Left cardiac atrium (tissue), 4 donors: ENCODE results near the gene ADPRH. TPM values are rescaled to one million over a fixed set of nuclear protein-coding genes. Genes with fewer than 3 reads are reported as not detected.

Experiments
- ATAC-seq, 2 donors: fragments of 200-7000 bp; cut with Tn5 transposase; one replicate each; pipeline ENCODE4 v1.9.1; 2020; ENCODE audit warnings: mild to moderate bottlenecking in 2 of 2, moderate library complexity in 2 of 2
- DNase-seq: peaks from one replicate; pipeline ENCODE4 v3.0.0-alpha.2; 2020
- intact Hi-C, 2 donors: fragments of 100-400 bp; cut with DNase I; formaldehyde crosslinking; loops; one replicate each; pipeline versions ENCODE4 v1.14.1 to v1.15.1; 2022 to 2023
- total RNA-seq, 2 donors: library from RNA; stranded (reverse); fragmentation: NEBNext Ultra II Directional; extraction: Animal tissue kit (Norgen Biotek cat#: 25700); gene quantifications; one replicate each; pipeline ENCODE4 v1.2.1, GENCODE V29; 2021
- donor health status: DM: no; HTN: yes; CAD: no.
- donor health status: DM: no; HTN: yes; CAD: no; lungs with severe emphysema.
- donor health status: DM: yes; HTN: yes; CAD: no.
- donor health status: Dilated cardiomyopathy.

The ADPRH gene
- total RNA-seq, 2 donors from 2014 or later, result 9.4 to 10.8 TPM

DNA sequence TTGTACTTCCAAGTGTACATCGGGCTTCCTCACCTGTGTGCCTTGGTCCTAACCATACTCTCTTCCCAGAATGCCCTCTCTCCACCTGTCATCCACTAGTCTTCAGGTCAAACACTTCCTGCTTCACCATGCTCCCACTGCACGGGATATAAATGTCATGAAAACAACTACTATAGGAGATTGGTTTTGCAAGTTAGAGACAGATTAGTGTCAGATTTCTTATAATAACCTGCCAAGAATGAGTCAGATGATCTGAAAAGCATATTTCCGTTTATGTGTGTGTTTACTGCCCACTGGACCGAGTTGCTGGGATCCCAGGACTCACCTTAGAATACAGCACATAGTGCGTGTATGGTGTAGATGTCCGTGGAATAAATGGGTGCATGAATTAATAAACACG, 39.8 kb downstream of the ADPRH start:
- no peak for DNase-seq
- no peak for ATAC-seq
- intact Hi-C loops, result no loop called here

DNA sequence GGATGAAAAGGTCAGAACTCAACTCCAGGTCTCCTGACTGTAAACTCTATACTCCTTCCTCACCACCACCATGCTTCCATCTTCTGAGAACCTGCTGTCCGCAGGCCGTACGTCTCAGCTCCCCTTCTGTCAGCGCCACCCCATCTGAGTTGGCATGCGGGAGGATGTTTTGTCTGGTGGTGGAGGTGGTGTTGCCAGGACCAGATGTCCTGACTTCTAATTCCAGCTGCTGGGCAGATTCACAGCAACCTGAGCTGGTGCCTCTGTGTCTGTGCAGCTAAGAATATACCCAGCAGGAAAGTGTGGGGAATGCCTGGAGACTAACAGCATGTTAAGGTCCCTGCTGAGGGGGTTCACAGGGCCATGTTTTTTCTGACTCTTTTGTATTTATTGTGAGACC, 41.6 kb downstream of the ADPRH start:
- DNase-seq (no peak), ATAC-seq (no peak)
- intact Hi-C loops, result no loop called here

DNA sequence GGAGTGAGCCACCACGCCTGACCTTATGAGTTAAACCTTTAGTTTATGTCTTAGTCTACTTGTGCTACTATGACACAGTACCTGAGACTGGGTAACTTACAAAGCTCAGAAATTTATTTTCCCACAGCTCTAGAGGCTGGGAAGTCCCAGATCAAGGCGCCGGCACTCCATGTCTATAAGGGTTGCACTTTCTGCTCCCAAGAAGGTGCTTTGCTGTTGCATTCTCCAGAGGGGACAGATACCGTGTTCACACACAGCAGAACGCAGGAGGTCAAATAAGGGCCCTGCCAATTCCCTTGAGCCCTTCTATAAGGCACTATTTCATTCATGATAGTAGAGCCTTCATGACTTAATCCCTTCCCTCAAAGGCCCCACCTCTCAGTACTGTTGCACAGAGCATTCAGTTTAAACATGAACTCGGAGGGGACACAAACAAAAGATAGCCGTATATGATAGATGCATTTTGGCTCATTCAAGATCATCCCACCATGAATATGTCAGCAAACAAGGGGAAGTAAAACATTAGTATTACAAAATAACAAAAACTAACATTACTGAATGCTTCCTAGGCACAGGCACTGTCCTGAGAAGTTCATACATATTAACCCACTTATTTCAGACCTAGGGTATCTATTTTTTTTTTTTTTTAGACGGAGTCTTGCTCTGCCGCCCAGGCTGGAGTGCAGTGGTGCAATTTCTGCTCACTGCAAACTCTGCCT, 44.9 kb downstream of the ADPRH start:
- intact Hi-C loops, result no loop called here
- DNase-seq, result no peak
- no peak for ATAC-seq

DNA sequence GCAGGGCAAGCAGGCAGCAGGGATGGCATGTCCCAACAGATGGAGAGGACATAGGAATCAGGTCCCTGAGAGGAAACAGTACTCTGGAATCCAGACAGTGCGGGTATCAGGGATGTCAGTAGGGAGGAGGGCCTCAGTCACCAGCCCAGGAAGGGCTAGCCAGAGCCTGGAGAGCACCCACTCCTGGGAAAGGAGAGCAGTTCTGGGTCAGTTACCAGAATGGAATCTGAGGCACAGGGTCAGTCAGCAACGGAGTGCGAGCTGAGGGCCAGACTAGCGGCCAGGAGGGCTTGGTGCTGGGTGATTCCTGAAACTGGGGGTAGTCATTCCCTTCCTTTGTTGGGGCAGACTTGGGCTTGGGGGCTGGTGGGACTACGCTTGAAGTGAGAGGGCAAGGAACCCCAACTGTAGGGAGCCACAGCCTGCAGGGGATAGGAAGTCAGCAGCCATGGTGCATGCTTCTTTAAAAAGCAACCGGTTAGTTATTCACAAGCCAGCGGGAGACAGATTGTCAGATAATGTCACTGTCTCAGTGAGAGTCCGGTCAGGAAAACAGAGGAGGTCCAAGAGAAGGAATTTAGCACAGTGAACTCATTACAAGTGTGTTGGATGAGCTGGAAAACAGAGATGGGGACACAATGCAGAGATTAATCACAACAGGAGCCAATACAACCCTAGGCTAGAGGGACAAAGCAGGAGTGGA, 46.3 kb downstream of the ADPRH start:
- ATAC-seq (no peak), DNase-seq (no peak)
- intact Hi-C loops, result no loop called here

DNA sequence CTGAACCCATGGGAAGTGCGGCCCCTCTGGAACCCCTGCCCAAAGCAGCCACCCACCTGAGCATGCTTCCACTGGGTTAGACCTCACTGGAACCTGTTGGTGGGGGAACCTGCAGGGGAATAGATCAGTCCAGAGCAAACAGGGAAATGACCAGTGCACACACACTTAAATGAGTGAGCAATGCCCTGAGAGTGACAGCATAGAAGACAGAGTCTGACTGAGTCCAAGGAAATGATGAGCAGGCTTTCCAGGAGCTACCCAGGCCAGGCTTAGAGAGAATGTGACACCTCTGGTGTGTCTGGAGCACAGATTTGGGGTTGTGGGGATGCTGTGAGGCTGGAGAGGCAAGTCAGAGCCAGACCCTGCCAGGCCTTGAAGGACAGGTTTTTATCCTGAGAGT, 46.9 kb downstream of the ADPRH start:
- intact Hi-C loops, result no loop called here
- ATAC-seq, result no peak
- DNase-seq, result no peak

DNA sequence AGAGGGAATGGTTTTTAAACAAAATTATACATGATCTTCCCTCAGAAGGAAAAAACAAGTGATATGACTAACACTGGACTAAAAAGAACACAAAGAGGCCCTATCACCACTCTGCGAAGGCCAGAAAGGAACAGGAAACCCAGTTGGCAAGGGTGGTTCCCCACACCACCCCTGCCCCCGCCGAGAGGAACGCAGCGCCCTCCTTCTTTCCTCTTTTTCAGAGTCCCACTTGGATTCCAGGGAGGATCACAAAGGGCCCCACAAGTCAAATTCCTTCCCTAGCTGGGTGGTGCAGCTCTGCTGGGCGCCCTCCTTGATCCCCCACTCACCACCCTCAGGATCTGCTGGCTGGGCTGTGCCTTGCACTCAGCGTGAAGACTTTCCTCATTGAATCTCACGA, 48.2 kb downstream of the ADPRH start:
- DNase-seq (peak; percentile 53), ATAC-seq (peak; percentile 44 to 60)
- intact Hi-C loops, result no loop called here

DNA sequence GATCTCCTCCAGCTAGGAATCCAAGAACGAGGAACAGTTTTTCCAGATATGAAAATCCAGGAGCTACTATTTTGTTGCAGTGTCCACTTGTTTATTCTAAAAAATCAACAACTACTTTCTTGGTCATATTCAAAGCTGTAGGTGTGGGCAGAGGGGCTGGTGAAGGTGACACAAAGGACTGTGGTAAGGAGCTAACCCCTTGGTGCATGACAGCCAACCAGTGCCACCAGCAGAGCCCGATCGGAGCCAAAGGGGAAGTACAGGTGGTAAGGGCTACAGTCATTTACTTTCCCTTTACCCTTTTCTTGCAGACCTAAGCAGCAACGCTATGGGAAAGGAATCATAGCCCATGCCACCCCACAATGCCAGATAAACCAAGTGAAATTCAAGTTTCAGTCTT, 49.1 kb downstream of the ADPRH start:
- intact Hi-C loops, result no loop called here
- ATAC-seq, result no peak
- DNase-seq, result no peak

DNA sequence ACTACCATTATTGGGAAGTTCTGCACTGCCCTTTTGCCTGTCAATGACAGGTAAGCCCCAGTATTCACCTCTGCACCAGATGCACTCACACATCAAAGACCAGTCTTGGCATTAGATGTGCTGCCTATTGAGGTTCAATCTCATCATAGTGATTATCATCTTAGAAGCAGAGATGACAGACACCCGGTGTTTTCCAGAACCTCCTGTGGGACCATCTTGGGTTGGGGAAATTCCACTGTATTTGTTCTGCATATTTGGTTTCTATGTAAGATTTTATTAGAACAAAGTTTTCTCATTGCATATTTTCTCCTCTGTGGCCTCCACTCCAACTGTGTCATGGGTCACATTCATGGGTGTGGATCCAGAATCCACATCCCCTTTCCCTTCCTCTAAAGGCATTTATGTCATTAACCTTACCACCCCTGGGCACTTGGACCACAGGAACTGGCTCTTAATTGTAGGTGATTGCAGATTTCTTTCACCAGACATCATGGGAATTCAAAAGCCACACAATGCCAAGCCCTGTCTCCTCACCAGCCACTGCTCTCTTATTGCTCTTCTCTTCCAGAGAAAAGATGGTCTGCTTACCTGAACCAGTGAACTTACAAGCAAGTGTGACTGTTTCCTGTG, 49.6 kb downstream of the ADPRH start:
- intact Hi-C loops, result no loop called here
- ATAC-seq (peak in 1 of 2 donors; percentile 12), DNase-seq (no peak)

DNA sequence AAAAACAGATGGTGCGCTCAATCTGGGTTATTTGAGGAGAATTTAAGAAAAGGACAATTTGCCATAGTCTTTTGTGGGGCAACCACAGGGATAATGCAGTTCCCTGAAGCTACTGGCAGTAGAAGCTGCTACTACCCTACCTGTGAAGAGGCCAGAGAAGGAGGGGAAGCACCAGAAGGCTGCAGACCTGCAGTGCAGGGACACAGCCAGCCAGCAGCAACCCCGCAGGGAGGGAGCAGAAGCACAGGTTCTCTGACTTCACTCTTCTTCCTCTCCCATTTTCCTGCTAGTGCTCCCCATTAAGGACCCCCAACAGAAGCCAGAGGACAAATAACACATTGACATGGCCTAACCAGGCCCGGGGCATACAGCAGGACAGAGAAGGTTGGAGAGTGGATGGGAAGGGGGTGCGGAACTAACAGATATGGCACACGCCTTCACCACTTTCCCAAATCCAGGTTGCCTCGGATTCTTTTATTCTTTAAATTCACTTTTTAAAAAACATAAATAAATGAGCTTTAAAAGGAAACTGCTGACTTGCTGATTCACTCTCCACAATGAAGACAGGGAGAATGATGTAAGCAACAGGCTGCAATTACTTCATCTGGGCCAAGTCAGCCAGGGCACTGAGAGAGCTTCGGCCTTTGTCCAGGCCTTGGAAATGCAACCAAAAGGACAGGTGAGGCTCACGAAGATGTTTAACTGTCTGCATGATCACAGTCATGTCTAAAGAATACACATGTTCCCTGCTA, 51.0 kb downstream of the ADPRH start:
- ATAC-seq (peak in 1 of 2 donors; percentile 22), DNase-seq (no peak)
- intact Hi-C loops, result no loop called here

DNA sequence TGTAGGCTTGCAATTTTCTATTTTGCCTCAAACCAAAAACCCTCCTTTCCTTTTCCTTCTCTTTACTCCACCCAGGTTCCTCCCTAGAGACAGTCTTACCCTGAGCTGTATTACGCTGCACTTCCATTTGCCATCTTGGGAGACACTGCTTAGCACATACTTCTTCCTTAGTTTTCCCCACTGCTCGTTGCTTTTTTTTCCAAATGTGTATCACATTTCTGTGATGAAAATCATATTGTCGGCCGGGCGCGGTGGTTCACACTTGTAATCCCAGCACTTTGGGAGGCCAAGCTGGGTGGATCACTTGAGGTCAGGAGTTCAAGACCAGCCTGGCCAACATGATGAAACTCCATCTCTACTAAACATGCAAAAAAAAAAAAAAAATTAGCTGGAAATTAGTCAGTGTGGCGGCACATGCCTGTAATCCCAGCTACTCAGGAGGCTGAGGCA, 51.6 kb downstream of the ADPRH start:
- intact Hi-C loops, result no loop called here
- peak in 1 of 2 donors; percentile 8 for ATAC-seq

DNA sequence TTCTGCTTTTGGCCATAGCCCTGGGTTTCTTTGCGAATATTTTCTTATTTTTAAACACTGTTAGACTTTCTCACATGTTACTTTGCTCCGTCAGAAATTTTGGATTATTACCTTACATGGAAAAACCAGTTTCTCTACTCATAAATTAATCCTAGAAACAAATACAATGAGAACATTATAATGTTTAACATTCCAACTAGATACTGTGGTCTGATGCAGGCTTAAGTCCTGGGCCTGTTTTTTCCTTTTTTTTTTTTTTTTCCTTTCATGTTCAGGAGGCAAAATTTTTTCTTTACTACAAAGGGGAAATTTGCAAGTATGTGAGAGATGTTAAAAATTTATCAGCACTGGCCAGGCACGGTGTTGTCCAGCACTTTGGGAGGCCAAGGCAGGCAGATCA, 52.2 kb downstream of the ADPRH start:
- intact Hi-C loops, result no loop called here
- ATAC-seq (no peak), DNase-seq (no peak)

More for the DNA sequence above, 51.6 kb downstream of the ADPRH start:
- no peak for DNase-seq

DNA sequence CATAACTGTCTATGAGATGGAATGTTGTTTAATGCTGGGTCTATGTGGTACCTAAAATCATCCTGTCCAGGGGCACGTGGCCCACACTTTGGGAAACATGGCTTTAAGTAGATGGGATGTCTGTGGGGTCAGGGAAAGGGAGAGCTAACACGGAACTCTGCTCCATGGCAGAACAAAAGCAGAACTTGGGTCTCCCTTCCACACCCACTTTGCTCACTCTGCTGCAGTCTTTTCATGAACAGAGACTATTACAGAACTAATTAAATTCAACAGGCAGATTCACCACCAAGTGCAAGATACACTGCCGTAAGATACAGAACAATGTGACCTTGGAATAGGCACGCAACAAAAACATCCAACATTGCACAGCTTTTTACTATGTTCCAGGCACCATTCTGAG, 52.9 kb downstream of the ADPRH start:
- no peak for DNase-seq
- intact Hi-C loops, result no loop called here
- ATAC-seq, result no peak

DNA sequence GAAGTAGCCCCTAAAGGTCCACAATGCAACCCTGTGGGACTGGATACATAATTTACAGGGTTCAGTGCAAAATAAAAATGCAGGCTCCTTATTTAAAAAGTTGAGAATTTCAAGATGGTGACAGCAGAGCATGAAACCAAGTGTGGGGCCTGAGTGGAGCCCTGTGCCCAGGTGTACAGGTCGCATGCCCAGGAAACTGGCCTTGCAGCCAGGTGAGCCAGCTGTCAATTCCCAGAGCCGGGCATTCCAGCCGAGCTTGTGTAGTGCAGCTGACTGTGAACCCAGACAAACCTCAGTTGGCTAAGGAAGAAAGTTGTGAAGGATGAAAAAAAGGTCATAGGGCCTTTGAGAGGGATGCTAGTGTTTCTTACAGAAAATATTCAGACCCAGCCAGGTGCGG, 53.5 kb downstream of the ADPRH start:
- no peak for ATAC-seq
- DNase-seq, result no peak
- intact Hi-C loops, result no loop called here

DNA sequence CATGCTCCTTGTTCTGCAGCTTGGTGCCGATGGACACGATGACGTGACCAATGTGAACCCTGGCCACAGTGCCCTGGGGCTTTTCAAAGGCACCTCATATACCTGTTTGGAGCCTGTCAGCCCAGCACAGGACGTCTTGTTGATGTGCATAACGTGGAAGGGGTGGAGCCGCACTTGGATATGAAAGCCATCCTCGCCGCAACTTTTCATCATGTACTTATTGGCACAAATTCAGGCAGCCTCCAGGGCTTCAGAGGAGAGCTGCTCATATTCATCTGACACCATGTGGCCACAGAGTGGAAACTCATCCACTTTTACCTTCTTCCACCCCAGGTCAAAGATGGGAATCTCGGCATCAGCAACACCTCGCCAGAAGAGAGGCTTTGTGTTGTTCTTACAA, 56.4 kb downstream of the ADPRH start:
- peak in 1 of 2 donors; percentile 4 for ATAC-seq
- DNase-seq, result no peak
- intact Hi-C loops, result loop anchor here in 1 of 2 donors (5.0 kb wide), 2 partner anchors 33 to 37 kb away; no protein-coding TSS in a partner anchor

DNA sequence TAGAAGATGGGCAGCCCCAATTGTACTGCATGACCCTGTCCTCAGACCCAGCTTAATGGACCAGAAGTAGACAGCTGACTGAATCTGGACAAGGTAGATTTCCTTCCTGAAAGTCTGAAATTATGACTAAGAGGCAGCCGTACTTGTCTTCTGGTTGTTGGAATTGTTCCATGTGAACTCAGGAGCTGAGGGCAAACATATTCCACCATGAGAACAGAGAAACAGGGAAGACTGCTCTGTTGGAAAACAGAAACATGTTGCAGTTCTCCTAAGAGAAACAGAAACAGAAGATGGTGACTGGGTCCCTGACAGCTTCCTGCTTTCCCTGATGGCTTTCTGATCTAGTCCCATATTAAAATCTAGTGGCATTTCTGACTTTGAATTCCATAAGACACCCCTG, 57.0 kb downstream of the ADPRH start:
- intact Hi-C loops, result loop anchor here in 1 of 2 donors (5.0 kb wide), 2 partner anchors 34 to 36 kb away; no protein-coding TSS in a partner anchor
- ATAC-seq, result peak in 1 of 2 donors; percentile 1

DNA sequence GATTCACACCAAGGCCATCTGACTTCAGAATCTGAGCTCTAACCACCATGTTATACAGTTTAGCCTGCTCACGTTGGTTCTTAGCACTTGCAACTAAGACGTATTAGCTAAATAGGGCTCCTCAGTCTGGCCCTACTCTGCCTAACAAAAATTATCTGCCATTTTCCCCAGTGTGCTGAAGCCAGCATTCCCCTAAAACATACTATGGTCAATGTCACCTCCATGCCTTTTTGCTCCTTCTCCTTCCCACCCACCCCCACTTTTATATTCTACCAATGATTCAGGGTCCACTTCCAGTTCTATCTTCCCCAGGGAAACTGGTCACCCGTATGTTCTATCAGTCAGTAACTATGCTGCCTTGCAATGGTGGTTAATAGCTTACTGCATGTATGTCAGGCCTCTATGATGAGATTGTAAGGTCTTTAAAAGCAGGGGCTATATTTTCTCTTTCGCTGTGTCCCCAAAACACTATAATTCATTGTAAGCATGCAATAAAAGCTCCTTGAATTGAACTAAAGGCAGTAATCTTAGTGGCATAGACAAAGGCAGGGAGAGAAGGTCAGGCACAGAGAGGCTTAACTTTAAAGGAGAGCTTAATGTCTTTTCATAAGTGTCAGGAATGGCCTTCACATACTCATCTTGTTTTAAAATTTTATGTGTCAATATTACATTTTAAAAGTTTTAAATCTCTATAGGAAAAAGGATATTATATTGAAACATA, 57.8 kb downstream of the ADPRH start:
- intact Hi-C loops, result loop anchor here in 1 of 2 donors (5.0 kb wide), 2 partner anchors 35 kb away; no protein-coding TSS in a partner anchor
- ATAC-seq (no peak), DNase-seq (no peak)

More for the DNA sequence above, 57.0 kb downstream of the ADPRH start:
- DNase-seq, result no peak

DNA sequence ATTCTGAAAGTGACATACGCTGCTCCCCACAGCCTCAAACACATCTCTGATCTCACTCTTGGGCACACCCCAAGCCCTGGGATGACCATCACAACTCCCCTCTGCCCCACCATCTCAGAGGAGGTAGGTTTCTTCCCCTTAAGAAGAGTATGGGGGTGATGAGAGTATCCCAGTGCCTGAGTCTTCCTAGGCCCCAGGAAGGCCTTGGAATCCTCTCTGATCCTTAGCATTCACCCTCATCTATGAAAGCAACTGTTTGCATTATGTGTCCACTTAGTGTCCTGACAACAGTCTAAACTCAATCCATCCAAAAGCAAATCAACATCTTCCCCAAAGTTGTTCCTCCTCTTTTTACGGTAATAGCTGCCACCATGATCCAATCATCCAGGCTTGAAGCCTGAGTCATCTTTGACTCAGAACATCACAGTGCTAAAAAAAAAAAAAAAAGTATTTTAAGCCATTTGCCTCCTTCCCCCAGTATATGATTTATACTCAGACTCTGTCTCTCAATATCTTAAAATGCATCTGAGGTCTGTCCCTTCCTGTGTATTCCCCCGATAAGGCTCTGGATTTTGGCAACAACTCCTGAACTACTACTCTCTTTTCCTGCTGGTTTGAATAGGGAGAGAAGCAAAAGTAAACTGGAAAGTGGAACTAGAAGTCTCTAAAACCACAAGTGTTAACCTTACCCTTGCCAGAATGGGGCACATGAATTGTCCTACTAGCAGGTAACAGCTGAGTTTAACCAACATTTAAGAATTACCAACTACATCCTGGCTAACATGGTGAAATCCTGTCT, 58.6 kb downstream of the ADPRH start:
- intact Hi-C loops, result loop anchor here in 1 of 2 donors (2.0 to 5.0 kb wide), 3 partner anchors 34 to 59 kb away; partner anchors contain the start of gene ADPRH
- no peak for DNase-seq
- peak; percentile 31 to 70 for ATAC-seq
